A673 (cell line): ENCODE results near the gene ARMC8.

Experiments
- EZH2 ChIP-seq: fragments of 200-600 bp; sonication (generic); IDR thresholded peaks from 2 replicates; pipeline ENCODE4 v1.6.1; 2017; ENCODE audit warnings: borderline replicate concordance, low read depth, mild to moderate bottlenecking, mixed read lengths, antibody characterized with exemption, low read length; ENCODE audit not compliant: poor library complexity, severe bottlenecking
- TF ChIP-seq, protein P1 (sequence below): fragments of 300-800, 200-600 bp; sonication (generic); conservative IDR thresholded peaks from 2 replicates; pipeline ENCODE4 v1.5.1; 2017; ENCODE audit warnings: low read depth, mild to moderate bottlenecking, antibody characterized with exemption, low read length, moderate library complexity, mixed read lengths

DNA sequence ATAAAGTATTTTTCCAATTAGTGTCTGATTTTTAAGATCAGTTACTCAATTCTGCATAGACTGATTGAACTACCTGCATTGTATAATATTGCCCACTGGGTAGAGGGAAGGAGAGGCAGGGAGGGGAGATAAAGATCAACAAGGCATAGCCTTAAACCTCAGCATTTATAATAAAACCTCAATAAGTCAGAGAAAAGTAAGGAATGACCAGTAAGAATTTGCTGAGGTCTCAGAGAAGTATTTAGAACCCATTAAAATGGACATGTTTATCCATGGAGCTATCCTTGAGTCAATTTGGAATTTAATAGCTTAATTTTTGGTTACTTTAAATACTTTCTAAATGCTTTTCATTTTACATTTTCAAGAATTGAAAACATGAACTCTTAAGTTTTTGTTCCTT is 62.5 kb downstream of the ARMC8 start:
- TF ChIP-seq, protein P1, sequence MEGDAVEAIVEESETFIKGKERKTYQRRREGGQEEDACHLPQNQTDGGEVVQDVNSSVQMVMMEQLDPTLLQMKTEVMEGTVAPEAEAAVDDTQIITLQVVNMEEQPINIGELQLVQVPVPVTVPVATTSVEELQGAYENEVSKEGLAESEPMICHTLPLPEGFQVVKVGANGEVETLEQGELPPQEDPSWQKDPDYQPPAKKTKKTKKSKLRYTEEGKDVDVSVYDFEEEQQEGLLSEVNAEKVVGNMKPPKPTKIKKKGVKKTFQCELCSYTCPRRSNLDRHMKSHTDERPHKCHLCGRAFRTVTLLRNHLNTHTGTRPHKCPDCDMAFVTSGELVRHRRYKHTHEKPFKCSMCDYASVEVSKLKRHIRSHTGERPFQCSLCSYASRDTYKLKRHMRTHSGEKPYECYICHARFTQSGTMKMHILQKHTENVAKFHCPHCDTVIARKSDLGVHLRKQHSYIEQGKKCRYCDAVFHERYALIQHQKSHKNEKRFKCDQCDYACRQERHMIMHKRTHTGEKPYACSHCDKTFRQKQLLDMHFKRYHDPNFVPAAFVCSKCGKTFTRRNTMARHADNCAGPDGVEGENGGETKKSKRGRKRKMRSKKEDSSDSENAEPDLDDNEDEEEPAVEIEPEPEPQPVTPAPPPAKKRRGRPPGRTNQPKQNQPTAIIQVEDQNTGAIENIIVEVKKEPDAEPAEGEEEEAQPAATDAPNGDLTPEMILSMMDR, result no peak
- no peak for TF ChIP-seq EZH2
